ENCODE results near the gene CRYBB3. TPM values are rescaled to one million over a fixed set of nuclear protein-coding genes. Genes with fewer than 3 reads are reported as not detected.

CRYBB3 gene
- total RNA-seq, 4 donors from 2014 or later: not detected

DNA sequence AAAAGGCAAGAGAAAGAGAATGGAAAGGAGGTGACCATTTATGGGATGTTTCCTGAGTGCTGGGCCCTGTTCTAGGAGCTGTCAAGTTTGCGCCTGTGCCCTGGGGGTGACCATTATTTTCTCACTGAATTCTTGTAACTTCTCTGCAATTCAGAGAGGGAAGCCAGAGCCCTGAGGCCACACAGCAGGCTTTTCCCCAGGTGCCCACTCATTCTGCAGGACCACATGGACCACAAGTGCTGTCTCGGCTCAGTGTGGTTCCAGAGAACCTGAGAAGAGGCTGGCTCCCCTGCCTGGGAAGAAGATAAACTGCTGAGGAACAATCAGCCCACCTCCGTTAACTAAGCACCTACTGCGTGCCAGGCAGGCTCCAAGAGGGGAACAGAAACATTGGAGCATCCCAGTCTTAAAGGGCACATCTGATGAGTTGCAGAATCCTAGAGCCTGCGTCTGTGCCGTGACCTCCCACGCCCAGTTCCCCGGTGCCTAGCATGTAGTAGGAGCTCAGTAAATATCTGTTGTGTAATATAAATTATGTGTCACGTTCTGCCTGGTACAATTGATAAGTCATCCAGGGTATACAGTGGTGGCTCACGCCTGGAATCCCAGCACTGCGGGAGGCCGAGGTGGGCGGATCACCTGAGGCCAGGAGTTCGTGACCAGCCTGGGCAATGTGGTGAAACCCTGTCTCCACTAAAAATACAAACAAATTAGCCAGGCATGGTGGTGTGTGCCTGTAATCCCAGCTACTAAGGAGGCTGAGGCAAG, 31.6 kb upstream of the CRYBB3 start:
- DNase-seq (ENCODE audit: low spot score) (no peak), ATAC-seq (ENCODE audit: low FRiP score) (no peak)

DNA sequence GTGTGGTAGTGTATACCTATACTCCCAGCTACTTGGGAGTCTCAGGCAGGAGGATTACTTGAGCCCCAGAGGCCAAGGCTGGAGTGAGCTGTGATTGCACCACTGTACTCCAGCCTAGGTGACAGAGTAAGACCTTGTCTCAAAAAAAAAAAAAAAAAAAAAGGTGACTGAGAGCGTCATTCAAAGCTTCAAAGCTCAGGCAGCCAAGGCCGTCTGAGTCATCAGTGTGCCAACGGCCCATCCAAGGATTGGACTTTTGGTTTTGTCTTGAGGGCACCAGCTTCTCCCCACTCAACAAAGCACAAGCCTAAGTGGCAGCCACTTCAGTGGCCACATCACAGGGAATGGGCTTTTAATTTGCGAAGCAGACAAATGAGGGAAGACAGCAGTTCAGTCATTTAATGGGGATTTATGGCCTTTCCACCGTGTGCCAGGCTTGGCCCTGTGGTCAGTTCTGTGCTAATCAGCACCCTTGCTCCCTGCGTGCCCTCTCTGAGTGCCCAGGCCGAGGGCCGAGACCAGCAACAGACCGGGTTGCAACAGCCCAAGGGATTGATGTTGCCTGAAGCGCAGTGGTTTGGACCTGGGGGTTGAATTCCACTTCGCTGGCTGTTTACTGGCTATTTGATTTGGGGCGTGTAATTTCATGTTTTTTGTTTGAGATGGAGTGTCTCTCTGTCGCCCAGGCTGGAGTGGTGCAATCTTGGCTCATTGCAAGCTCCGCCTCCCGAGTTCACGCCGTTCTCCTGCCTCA, 30.2 kb upstream of the CRYBB3 start:
- DNase-seq (ENCODE audit: low spot score) (no peak), ATAC-seq (ENCODE audit: low FRiP score) (no peak)
- TF ChIP-seq, protein P1, sequence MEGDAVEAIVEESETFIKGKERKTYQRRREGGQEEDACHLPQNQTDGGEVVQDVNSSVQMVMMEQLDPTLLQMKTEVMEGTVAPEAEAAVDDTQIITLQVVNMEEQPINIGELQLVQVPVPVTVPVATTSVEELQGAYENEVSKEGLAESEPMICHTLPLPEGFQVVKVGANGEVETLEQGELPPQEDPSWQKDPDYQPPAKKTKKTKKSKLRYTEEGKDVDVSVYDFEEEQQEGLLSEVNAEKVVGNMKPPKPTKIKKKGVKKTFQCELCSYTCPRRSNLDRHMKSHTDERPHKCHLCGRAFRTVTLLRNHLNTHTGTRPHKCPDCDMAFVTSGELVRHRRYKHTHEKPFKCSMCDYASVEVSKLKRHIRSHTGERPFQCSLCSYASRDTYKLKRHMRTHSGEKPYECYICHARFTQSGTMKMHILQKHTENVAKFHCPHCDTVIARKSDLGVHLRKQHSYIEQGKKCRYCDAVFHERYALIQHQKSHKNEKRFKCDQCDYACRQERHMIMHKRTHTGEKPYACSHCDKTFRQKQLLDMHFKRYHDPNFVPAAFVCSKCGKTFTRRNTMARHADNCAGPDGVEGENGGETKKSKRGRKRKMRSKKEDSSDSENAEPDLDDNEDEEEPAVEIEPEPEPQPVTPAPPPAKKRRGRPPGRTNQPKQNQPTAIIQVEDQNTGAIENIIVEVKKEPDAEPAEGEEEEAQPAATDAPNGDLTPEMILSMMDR (IDR thresholded peaks at IDR 0.05): no peak

More for the DNA sequence above, 31.6 kb upstream of the CRYBB3 start:
- TF ChIP-seq, protein P1 (IDR thresholded peaks at IDR 0.05): no peak

DNA sequence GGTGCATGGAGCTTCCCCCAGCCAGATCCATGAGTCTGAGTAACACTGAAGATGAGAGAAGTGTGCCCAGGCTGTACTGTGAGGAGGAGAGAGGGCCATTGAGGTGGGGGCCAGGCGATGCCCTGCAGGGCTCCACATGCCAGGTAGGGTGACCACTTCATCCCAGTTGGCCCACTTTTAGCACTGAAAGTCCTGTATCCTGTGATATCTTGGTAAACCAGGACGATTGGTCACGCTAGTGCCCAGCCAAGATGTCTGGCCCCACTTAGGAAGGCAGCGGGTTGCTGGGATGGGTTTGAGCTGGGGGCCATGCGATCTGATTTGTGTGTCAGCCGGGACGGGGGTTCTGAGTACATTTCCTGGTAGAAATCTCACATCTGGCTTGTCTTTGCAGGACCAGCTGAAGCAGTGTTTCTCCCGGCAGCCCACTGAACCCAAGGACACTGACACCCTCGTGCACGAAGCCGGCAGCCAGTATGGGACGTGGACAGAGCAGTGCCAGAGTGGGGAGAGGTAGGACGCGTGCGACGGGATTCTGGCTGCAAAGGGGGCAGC, 29.2 kb upstream of the CRYBB3 start:
- ATAC-seq (ENCODE audit: low FRiP score): no peak

DNA sequence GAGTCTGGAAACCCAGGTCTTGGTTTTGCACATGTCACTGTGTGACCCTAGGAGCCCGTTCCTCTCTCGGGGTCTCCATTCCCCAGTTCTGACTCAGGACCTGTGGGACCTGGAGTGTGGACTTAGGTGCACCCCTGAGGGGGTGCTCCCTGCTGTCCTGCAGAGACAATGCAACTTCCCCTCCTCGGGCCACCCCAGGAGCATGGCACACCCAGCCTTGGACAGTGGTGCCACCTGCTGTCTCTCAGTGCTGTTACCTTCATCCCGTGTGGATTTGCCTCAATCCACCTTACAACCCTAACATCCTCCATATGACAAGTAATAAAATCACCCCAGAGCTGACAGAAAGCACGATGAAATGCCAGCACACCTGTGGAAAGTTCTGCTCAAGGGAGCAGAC, 27.5 kb upstream of the CRYBB3 start:
- ATAC-seq (ENCODE audit: low FRiP score) (no peak), DNase-seq (ENCODE audit: low spot score) (no peak)
- TF ChIP-seq, protein P1 (IDR thresholded peaks at IDR 0.05): no peak

More for the DNA sequence above, 29.2 kb upstream of the CRYBB3 start:
- DNase-seq (ENCODE audit: low spot score): no peak
- TF ChIP-seq, protein P1 (IDR thresholded peaks at IDR 0.05): no peak

DNA sequence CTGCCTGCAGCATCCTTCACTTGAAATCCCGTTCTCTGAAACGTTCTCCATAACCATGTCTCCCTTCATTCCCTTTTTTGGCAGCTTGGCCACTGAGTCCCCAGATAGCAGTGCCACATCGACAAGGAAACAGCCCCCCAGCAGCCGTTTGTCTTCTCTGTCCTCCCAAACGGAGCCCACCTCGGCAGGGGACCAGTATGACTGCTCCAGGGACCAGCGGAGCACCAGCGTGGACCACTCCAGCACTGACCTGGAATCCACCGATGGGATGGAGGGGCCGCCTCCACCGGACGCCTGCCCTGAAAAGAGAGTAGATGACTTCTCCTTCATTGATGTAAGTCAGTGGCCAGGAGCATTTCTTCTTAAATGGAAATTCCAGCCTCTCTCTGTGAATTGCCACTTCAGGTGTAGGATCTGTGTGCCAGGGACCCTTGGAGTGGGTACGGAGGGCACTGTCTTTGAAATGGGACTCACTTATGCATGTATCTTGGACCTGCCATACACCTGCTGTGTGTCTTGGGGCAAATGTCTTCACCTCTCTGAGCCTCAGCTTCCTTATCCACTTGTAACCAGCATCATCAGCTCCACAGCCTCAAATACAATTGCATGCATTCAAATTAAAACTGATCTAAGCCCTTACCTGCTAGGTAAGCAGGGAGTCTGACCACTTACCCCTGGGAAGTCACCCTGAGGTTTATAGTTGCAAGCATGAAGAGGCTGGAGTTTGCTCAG, 25.3 kb upstream of the CRYBB3 start:
- TF ChIP-seq, protein P1 (IDR thresholded peaks at IDR 0.05): no peak
- no peak for ATAC-seq (ENCODE audit: low FRiP score)
- no peak for DNase-seq (ENCODE audit: low spot score)

DNA sequence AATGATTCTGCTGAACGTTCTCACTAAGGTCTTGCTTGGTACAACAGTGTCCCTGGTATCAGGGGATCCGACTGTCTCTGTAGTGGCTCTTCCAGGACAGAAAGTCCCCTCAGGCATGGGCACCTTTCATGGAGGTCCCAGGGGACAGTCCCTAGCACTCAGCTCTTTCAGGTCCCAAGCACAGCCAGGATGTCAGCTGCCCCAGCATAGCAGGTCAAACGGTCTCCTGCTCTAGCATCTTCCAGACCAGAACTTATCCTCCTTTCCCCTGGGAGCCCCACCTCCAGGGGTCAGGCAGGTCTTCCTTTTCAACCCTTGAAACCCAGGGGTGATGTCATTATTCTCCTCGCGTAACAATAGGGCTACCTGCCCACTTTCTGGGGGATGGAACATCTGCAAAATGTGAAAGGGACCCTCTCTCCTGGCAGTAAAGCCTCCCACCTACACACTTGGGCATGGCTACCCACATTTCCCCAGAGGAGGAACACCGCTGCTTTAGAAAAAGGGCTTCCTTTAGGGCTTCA, 24.7 kb upstream of the CRYBB3 start:
- no peak for DNase-seq (ENCODE audit: low spot score)
- TF ChIP-seq, protein P1 (IDR thresholded peaks at IDR 0.05): no peak
- ATAC-seq (ENCODE audit: low FRiP score): no peak
